CD4-positive, alpha-beta T cell treated with Interleukin-12 subunit alpha and Interleukin-12 subunit beta, for 1 hour (primary cell): Measurements from ENCODE around the gene RTN4R.

Source experiments
- DNase-seq: peaks from one replicate; pipeline ENCODE4 v3.0.0-alpha.2; 2020

Gene RTN4R

GRCh38 chr22:20226760-20227350 lies 41.3 kb downstream of the RTN4R start:
- no peak for DNase-seq

- DNase-seq = no peak
These were observed 41.9 kb downstream of the RTN4R start for GRCh38 chr22:20226077-20226716.

DNA sequence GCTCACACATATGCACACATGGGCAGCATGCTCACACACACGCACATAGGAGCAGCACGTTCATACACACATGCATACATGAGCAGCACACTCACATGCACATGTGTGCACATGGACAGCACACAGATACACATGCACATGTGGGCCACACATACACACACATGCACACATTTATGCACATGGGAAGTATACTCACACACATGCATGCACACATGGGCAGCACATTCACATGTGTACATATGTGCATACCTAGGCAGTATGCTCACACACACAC lies 42.5 kb downstream of the RTN4R start:
- no peak for DNase-seq

DNA sequence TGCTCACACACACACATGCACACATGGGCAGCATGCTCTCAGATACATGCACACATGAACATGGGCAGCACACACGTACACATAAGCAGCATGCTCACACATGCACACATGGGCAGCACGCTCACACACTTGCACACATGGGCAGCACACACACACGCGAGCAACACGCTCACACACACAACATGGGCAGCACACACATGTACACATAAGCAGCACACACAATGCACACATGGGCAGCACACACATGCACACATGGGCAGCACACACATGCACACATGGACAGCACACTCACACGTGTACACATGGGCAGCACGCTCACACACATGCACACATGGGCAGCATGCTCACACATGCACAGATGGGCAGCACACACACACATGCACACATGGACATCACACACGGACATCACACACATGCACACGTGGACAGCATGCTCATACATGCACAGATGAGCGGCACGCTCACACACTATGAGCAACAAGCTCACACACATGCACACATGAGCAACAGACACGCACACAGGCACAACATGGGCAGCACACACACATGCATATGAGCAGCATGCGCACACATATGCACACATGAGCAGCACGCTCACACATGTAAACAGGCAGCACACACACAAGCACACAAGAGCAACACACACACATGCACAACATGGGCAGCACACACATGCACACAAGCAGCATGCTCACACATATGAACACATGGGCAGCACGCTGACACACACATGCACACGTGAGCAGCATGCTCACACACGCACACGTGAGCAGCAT lies 43.0 kb downstream of the RTN4R start:
- DNase-seq = no peak

DNA sequence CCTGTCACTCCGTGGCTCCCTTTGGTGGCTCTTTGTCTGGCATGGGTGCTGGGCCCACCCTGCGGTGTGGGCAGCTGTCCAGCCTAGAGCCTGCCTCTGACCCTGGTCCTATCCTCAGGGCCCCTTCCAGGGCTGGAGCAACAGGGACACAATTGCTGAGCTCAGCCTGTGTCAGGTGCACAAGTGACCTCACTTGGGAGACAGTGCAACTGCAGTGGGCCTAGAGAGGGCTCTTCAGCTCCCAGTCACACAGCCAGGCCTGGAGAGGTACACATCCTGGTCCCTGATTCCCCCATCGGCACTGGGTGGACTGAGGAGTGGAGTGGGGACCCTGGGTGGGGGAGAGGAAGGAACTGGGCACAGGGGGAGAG lies 43.9 kb downstream of the RTN4R start:
- no peak for DNase-seq

DNA sequence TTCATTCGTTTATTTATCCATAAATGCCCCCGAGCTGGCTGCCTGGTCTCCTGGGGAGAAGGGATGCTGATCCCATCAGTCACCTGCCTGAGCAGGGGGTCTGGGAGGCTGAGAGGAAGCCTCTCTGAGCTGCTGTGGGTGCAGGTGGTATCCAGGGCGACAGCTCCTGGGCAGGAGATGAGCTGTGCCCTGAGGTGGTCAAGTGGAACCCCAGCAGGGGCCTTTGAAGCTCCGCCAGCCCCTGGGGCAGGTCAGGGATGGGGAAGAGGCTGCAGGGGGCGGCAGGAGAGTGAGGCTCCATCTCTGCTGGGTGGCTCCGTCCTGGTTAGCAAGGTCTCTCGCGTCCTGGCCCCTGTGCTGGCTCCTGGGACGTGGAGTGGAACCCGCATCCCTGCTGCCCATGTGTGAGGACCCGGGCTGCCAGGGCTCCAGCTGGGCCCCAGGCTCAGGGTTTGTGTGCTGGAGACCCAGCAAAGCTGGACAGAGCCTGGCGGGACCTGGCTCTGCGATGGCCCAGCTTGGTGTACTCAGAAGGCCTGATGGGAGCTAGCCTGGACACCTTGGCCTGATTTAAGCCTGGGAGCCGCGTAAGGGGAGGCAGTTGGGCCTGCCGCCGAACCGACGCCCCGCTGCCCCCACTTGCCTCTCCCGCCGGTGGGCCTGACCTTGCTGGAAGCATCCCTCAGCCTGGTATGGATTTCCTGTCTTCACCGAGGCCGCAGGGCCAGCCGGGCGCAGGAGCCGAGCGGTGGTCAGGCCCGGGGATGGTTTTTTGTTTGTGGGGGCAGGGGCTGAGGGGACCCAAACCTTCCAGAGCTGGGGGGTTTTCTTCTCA lies 44.5 kb downstream of the RTN4R start:
- DNase-seq = no peak

DNA sequence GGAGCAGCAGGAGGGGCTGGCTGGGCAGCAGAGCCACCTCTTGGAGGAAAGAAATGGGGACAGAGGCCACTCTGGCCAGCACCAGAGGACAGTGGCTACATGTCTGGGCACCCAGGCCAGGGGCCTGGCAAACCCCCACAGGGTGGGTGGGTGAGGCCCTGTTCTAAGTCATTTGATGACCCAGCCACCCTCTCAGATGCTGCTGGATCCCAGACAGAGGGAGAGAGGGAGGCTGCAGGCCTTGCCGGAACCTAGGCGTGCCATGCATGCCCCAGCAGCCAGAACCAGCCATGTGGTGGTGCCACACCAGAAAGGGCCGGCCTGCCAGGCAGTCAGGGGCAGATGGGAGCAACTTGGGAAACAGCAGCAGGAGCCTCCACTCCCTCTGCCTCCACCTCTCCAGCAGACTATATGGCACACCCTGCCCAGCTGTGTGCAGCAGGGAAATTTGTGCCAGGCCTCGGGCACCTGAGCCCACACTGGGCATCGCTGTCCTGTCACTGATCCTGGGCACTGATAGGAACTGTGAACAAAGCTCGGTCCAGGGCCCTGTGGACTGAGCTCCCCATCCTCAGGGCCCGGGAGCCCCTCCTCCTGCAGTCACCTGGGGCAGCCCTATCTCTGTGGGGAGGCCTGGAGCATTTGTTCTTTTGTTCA lies 45.2 kb downstream of the RTN4R start:
- no peak for DNase-seq

DNA sequence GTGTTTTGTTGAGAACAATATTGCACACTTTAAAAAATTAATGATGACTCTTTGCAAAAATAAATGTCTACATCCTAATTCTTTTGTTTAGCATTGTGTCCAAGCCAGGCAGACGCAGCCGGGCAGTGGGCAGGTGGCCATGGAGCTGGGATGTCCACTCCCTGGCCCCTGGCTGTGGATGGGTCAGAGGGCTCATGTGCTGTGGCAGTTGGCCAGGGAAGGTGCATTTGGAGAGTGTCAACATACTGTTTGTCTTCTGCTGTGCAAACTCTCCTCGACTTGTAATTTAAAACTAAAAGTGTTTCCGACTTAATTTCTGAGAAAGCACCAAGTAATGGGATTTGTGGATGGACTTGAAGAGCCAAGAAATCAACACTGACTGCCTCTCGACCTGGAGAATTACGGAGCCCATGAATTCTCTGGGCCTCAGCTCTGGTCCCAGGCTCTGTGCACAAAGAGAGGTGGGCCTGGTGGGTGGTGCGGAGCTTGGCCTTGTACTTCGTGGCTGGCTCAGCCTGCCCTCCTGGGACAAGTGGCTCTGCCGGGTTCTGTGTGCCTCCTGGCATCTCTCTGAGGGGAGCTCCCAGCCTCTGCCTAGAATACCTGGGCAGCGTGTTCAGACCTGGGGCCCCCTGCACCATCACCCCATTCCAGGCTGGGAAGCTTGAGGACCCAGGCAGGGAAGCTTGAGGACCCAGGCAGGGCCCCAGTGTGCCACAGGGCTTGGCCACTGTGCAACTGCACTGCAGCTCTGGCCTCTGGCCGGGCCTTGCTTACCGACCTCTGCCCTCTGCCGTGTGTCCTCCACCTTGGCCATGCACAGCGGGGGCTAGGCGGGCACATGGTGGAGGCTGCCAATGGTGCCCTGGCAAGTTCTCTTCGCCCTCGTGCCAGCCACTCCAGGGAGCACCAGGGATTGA lies 46.4 kb downstream of the RTN4R start:
- DNase-seq = no peak

DNA sequence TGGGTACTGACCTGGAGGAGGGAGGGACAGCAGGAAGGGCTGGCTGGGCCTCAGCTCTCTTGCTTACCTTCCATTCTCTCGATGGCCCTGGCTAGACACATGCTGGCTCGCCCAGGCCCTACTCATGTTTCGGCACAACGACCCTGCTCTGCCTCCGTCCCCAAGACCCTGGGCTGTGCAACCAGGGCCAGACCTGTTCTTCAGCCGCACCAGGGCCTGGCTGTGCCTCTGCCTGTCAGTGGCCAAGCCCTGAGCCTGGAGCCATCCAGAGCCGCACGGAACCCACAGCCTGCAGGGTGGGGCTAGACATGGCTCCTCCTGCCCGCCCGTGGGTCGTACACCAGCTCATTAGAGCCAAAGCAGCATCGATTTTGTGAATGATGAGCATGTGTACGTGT lies 47.5 kb downstream of the RTN4R start:
- no peak for DNase-seq

- DNase-seq = no peak
These were observed 48.2 kb downstream of the RTN4R start for GRCh38 chr22:20219667-20220628.

DNA sequence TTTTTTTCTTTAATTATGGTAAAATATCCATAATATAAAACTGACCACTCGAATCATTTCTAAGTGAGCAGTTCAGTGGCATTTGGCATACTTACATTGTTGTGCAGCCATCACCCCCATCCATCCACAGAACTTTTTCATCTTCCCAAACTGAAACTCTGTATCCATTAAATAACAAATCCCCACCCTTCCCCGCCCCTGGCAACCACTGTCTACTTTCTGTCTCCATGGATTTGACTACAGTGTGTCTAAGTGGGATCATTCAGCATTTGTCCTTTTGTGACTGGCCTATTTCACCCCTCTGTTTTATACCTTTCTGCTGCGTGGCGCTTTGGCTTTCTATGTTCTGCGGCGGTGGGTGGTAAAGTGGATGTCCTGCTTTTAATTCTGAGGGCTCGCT lies 49.1 kb downstream of the RTN4R start:
- DNase-seq = no peak

DNA sequence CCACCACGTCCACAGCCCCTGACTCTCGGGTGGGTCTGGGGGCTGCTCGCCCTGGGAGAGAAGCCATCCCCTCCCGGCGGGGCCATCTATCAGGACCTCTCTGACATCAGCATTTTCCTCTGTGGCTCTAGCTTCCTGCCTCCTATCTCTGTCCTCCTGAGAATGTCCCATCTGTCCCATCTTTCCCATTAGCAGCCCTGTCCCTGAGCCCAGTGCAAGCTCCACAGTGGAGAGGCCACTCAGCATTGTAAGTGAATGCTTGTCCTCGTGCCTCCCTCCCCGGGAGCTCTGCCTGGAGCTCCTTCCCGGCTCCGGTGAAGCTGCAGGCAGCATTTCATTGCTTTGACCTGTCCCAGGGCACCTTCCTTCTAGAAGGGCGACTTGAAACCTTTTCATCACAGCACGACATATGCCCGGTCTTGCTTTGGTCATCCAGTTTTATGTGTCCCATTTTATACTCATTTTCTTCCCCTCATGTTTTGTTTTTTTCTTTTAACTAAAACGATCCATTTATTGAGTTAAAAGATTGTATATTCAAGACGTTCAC lies 49.7 kb downstream of the RTN4R start:
- no peak for DNase-seq

DNA sequence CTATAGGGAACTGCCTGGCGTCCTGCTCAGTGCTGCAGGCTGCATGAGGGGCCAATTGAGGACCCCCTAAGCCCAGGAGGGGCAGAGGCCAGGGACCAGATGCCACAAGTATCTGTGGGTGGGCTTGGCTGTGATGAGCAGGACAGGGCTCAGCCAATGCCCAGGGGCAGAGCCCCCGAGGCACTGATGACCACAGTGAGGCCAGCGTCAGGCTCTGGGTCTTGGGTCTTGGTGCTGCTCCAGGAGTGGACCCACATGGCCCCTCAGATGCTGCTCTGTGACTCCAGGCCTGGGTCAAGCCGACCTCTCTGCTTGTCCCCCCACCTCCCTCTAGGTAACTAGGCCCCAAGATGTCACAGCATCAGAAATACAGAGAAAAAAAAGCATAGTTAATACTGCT lies 50.6 kb downstream of the RTN4R start:
- no peak for DNase-seq

DNA sequence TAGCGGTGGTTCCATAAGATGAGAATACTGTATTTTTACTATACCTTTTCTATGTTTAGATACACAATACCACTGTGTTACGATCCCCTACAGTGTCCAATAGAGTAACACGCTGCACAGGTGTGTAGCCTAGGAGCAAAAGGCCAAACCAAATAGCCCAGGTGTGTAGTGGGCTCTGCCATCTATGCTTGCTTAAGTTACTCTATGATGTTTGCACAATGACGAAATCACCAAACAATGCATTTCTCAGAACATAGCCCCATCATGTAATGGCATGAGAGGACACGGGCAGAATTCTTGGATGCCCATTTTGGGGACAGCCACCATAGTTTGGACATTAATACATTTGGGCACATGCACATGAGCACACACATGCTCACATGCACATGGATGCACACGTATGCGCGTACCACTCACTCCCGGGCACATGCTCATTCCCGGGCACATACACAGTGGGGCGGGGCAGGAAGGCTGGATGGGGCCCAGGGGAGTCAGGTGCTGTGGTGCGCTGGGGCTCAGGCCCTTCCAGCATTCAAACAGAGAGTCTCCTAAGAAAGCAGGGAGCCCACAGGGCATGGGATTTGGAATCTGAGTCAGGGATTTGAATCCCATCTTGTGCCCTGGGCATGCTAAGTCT lies 51.1 kb downstream of the RTN4R start:
- DNase-seq = no peak

DNA sequence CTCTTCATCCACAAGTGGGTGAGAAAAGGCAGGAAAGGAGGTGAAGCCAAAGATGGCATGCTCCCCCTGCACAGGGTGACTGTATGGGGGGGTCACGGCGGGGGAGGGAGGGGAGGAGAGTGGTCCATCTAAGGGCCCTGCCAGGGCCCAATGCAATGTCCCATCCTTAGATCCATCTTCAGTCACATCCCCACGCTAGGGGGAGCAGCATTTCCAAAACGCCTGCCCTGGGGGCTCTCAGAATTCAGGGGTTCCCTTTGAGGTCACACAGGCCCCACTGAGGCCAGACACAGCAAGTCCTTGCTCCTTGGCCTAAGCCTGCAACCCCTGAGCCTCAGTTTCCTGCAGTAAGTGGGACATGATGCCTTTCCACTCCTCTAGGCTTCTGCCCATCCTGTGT lies 52.4 kb downstream of the RTN4R start:
- DNase-seq = no peak

GRCh38 chr22:20214853-20215252 lies 53.3 kb downstream of the RTN4R start:
- no peak for DNase-seq

DNA sequence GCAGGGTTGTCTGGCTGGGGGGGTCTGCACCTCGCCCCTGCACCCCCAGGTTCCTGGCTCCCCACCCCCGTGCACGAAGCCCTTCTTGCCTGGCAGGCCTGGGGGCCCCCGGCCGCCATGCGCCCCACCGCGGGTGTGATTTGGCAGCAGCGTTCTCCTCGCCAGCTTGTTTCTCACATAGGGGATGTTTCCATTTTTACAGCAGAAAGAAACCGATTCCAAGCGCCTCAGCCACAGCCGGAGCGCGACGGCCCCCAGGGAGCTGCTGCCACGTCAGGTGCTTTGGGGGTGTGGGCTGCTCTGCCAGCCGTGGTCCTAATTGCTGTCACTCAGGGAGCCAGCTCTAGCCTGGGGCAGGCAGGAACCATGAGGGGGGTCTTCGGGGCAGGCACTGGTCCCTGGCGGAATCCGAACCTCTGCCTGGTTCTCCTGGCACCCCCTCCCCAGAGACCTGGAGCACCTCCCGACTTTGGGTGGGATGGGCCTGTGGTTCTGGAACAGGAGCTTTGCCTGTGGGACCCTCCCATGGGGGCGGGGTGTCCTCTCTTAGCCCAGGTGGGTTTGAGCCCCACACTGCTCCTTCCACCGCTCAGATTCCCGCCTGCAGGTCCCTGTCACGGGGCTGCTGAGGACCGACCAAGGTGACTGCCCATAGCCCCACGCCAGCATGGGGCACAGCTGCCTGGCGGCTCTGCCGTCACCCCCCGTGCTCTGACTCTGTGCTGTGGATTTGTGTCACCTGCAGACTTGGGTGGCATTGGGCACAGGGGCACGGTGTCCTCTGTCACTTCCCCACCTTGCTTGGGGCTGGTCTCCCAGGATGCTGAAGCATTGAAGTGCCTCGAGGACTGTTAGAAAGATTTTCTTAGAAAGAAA lies 54.0 kb downstream of the RTN4R start:
- no peak for DNase-seq

- DNase-seq = no peak
These were observed 55.1 kb downstream of the RTN4R start for GRCh38 chr22:20212754-20213699.
